HG02759 (cell line): ENCODE measurements around the gene EZH1.
"Not testable (repeated sequence)": the region's sequence is repeated elsewhere in the genome, so short reads cannot be mapped to it uniquely, and the experiment has no call there.

ENCODE experiments used
- ATAC-seq: cut with Tn5 transposase; IDR thresholded peaks from one replicate; pipeline ENCODE4 v1.9.1; 2021; ENCODE audit warnings: mild to moderate bottlenecking, moderate library complexity; ENCODE audit not compliant: unreplicated experiment

EZH1 gene

DNA sequence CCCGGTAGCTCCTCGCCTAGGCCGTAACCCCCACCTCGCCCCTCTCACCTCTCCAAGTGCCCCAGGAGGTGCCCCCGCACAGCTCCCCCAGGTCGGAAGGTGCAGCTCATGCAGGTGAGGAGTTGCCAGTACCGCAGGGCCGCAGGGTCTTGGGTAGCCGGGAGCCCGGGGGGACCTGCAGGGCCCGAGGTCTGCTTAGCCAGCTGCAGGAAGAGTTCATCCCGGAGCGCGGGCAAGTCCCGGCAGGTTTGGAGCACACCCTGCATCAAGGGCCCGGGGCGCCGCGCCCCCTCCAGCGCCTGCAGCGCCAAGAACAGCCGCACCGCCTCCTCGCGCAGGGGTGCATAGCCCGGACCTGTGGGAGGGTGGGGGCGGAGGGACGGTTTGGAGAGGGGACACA lies 72.8 kb downstream of the EZH1 start:
- no peak for ATAC-seq

- no peak for ATAC-seq
These were observed 73.8 kb downstream of the EZH1 start for GRCh38 chr17:42670789-42671657.

DNA sequence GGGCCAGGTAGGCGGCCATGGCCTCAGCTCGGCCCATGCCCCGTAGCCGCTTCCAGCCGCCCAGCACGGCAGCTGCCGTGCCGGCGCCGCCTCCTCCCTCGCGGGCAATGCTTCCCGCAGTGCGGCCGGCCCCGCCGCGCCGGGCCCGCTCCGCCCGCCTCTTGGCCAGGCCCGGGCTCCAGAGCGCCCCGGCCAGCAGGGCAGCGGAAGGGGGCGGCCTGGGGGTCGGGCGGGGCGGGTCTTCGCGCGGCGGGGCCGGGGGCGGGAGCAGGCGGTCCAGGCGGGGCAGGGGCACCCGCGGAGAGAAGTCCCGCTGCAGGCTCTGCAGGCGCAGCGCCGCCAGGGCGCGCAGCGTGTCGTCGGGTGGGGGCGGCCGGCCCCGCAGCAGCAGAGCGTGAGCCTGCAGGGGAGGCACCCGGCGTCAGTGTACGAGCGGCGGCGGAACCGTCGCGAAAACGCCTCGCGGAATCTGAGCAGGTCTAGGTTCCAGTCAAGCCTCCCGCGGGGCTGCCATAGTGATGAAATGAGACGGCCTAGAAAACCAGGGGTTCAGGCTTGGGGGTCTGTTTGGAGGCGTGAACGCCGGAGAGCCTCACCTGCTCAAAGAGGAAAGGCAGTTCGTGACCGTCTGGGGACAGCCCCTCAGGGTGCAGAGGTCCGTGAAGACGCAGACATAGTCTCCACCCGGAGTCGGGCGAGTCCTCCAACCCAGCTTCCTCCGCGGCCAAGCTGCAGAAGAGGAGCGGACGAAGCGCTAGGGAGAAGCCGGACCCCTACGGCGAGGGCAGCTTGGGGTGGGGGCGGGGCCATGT lies 74.7 kb downstream of the EZH1 start:
- no peak for ATAC-seq

GRCh38 chr17:42669705-42669976 lies 75.2 kb downstream of the EZH1 start:
- no peak for ATAC-seq

- ATAC-seq = no peak
These were observed 77.5 kb downstream of the EZH1 start for GRCh38 chr17:42667088-42667951.

DNA sequence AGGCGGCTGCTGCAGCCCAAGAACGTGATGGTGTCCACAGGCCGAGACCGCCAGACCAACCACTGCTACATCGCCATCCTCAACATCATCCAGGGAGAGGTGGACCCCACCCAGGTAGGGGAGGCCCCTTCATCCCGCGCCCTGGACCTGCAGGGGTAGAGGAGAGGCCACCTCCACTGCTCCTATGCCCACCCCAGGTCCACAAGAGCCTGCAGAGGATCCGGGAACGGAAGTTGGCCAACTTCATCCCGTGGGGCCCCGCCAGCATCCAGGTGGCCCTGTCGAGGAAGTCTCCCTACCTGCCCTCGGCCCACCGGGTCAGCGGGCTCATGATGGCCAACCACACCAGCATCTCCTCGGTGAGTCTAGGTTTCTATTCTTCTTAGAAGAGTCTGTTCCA lies 78.7 kb downstream of the EZH1 start:
- ATAC-seq = not testable (repeated sequence)

- no peak for ATAC-seq
These were observed 79.2 kb downstream of the EZH1 start for GRCh38 chr17:42665581-42666001.

DNA sequence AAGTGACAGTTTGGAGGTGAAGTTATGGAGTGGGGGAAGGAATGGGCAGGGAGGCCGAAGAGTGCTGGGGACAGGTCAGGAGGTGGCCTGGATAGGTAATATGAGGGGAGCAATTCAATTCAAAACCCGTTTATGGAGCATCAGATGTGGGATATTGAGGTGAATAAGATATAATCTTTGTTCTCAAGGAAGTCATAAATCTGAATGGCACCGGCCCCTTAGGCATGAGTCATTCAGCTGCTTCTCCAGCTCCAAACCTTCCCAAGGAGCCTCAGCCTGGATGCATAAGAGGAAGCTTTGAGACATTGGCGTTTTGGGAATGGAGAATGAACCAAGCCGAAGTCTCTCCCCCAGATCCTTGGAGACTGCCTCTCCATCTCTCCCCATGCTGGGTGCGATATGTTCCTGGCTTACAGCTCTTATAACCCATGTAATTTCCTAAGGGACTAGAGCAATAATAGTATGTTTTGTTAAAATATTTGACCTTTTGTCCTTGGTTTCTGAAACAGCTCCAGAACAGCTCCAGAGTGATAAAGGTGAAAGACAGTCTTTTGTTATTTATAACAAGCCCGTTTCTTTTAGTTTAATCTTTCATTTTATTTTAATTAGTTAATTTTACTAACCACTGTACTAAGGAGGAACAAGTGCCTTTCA lies 84.0 kb downstream of the EZH1 start:
- ATAC-seq = no peak

DNA sequence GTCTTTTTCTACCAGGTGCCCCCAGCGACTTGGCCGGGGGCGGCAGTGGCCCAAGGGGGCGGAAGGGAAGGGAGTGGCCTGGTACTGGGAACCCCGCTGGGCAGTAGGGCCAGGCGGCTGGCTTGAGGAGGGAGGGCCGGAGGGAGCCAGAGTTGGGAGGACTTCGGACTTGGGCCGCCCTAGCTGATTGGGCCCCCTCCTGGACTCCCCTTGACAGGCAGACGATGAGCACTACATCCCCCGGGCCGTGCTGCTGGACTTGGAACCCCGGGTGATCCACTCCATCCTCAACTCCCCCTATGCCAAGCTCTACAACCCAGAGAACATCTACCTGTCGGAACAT lies 84.9 kb downstream of the EZH1 start:
- ATAC-seq = not testable (repeated sequence)

DNA sequence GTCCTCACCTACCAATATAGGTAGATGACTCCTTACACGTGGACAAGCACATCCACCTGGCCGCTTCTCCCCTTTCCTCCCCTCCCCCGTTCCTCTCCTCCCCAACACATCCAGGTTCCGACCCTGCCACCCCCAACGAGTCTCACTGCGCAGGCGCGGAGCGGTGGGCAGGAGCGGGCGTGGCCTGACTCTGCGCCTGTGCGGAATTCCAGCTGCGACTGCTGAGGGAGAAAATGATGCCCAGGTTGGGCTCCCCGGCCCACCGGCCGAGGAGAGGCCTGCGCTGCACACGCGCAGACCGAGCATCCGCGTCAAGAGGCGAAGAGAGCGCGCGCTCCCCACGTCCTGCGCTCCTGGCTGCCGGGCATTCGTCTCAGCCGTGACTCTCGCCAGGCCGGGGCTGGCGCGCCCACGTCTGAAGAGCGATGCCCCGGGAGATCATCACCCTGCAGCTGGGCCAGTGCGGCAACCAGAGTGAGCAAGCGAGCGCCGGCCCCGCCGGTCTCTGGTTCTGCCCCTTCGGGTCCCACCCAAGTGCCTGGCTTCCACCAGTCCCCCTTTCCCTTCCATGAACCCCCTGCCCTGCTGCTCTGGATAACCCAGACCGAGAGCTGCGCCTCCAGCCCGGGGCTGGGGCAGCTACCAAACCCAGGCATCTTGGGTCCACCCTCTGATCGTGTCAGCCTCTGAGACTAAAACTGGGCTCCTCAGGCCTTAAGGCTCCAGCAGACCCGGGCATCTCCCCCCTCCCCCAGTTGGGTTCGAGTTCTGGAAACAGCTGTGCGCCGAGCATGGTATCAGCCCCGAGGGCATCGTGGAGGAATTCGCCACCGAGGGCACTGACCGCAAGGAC lies 85.5 kb downstream of the EZH1 start, which contains the start of gene TUBG2:
TUBG2 (plus strand) TSS at position 206 of the 853 bp plus-strand sequence; CDS start at position 426, 220 bp downstream.
- ATAC-seq = peak; percentile 68

DNA sequence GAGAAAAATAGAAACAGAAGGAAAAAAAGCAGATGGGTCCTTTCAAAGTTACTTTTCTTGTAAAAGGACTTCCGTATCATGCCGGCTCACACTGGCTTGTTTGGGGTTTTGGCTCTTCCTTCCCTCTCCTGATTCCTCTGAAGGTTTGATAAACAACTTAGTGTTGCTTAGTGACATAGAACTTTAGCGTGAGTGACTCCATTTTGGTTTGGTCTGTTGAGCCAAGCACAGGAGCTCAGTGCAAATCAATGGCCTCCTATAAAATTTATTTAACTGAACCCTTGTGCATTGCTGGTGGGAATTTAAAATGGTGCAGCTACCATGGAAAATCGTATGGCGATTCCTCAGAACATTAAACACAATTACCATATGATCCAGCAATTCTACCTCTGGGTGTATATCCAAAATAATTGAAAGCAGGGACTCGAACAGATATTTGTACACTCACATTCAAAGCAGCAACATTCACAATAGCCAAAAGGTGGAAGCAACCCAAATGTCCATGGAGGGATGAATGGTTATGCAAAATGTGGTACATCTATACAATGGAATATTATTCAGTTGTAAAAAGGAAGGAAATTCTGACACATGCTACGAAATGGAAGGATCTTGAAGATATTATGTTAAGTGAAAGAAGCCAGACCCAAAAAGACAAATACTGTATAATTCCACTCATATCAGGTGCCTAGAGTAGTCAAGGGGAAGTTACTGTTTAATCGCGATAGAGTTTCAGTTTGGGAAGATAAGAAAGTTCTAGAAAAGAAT lies 86.8 kb downstream of the EZH1 start:
- no peak for ATAC-seq

- no peak for ATAC-seq
These were observed 89.3 kb downstream of the EZH1 start for GRCh38 chr17:42655528-42655927.

GRCh38 chr17:42653179-42654124 lies 91.4 kb downstream of the EZH1 start:
- no peak for ATAC-seq

DNA sequence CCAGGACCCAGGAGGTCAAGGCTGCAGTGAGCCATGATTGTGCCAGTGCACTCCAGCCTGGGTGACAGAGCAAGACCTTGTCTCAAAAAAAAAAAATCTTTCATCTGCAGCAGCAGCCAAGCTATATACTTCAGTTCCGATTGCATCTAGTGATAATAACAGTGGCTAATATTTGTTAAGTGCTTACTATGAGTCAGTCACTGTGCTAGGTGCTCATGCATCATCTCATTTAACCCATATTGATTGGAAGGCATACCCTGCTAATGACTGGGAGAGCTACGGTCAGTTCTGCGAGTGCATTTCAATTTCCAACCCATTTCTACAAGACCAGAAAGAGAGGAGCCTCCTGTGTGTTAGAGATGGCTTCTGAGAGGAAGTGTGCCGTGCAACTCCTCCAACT lies 93.4 kb downstream of the EZH1 start:
- ATAC-seq = no peak
